ENCODE results near the gene TUBGCP2. TPM values are rescaled to one million over a fixed set of nuclear protein-coding genes. Genes with fewer than 3 reads are reported as not detected.
"Not testable (repeated sequence)": the region's sequence is repeated elsewhere in the genome, so short reads cannot be mapped to it uniquely, and the experiment has no call there.

The TUBGCP2 gene
- total RNA-seq, 1 donor from 2014 or later, result 50.7 TPM

DNA sequence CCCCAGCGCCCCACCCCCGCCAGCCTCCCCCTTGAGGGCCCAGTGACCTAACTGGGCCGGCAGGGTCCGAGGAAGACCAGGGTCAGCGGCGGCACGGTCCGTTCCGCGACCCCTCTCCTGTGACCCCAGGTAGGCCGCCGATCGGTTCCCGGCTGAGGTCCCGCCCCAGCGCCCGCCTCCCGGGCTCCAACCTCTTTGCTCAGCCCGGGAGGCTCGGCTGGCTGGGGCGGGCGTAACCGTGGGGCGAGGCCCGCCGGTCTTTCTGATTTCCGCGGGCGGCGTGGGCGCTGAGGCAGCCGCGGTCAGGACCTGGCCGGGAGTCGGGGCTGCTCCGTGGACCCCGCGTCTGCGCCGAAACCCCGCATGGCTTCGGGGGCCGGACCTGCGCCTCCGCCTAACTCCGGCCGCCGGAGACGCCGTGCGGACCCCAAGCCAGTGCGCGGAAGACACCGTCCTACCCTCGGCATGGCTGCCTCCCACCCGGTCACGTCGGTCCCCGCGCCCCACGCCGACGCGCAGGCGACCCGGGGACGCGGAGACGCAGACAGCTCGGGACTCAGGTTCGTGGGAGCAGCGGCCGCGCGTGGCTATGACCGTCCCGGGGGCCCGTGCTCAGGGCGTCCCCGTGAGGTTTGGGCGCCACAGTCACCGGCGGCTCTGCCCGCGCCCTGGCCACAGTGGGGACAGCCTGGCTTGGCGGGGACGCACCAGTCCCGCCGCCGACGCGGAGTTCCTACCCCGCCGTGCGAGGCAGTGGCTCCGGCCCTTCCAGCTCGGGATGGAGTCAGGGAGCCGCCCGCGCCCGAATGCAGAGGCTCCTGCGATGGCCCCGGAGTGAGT is 72.1 kb downstream of the TUBGCP2 start:
- H3K27me3 Mint-ChIP-seq (ENCODE audit: unreplicated experiment), result peaks cover 21% of the 10 kb centered on the region
- no peak for DNase-seq (ENCODE audit: low spot score)
- H3K36me3 Mint-ChIP-seq (ENCODE audit: low read depth, unreplicated experiment), result peaks cover 3% of the 10 kb centered on the region
- H3K27ac Mint-ChIP-seq (ENCODE audit: unreplicated experiment), result no peak overlapping the region
- H3K9me3 Mint-ChIP-seq (ENCODE audit: unreplicated experiment), result no peaks in the 10 kb centered on the region
- H3K4me3 Mint-ChIP-seq (ENCODE audit: unreplicated experiment), result no peak overlapping the region
- TF ChIP-seq, protein P1, sequence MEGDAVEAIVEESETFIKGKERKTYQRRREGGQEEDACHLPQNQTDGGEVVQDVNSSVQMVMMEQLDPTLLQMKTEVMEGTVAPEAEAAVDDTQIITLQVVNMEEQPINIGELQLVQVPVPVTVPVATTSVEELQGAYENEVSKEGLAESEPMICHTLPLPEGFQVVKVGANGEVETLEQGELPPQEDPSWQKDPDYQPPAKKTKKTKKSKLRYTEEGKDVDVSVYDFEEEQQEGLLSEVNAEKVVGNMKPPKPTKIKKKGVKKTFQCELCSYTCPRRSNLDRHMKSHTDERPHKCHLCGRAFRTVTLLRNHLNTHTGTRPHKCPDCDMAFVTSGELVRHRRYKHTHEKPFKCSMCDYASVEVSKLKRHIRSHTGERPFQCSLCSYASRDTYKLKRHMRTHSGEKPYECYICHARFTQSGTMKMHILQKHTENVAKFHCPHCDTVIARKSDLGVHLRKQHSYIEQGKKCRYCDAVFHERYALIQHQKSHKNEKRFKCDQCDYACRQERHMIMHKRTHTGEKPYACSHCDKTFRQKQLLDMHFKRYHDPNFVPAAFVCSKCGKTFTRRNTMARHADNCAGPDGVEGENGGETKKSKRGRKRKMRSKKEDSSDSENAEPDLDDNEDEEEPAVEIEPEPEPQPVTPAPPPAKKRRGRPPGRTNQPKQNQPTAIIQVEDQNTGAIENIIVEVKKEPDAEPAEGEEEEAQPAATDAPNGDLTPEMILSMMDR (IDR thresholded peaks at IDR 0.05; ENCODE audit: unreplicated experiment), result no peak
- no peaks in the 10 kb centered on the region for H3K4me1 Mint-ChIP-seq (ENCODE audit: unreplicated experiment)

DNA sequence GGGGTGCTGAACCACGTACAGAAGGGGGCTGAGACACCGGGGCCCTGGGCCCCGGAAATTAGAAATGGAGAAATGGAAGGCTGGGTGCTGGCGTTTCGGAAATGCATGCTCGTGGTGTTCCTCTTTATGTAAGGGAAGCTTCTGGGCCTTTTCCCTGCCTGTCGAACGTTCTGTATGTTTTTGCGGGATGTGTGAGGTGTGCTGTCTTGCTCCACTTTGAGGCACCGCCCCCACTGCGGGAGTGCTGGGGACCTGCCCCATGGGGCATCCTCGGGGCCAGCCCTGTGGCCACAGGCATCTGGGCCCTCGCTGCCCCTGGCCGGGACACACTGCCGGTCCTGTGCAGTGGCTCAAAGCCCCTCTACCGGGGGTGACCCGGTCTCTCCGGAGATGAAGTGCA is 72.7 kb downstream of the TUBGCP2 start:
- DNase-seq (ENCODE audit: low spot score), result no peak

DNA sequence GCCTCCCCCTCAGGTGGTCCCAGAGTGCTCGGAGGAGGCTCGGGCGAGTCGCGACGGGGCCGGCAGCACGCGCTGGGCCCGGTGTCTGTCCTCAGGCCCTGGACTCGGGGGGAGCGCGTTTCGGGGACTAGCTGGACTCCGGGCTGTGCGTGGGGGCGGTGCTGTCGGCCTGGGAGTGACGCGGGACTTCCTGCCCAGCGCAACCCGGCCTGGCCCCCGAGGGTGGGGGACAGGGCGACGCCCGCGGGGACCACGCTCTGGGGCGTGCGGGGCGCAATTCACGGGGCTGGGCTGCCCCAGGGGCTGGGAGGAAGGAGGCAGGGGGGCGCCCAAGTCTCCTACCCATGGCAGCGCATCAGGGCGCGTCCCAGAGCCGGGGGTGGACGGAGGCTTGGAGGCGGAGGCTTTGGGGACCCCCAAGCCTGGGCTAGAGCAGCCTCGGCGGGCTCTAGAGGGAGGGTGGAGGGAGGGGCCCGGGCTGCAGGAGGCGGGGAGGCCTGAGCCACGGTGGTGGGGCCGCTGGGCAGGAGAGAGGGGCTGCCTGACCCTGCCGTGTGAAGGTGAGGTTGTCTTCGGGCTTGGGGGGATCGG is 73.3 kb downstream of the TUBGCP2 start:
- no peak overlapping the region for H3K4me3 Mint-ChIP-seq (ENCODE audit: unreplicated experiment)
- H3K27me3 Mint-ChIP-seq (ENCODE audit: unreplicated experiment), result peaks cover 22% of the 10 kb centered on the region

More for the DNA sequence above, 72.7 kb downstream of the TUBGCP2 start:
- Mint-ChIP-seq H3K27ac (ENCODE audit: unreplicated experiment) (no peak overlapping the region), H3K4me3 (ENCODE audit: unreplicated experiment) (no peak overlapping the region), H3K27me3 (ENCODE audit: unreplicated experiment) (peaks cover 23% of the 10 kb centered on the region), H3K36me3 (ENCODE audit: low read depth, unreplicated experiment) (peaks cover 3% of the 10 kb centered on the region), H3K9me3 (ENCODE audit: unreplicated experiment) (no peaks in the 10 kb centered on the region), H3K4me1 (ENCODE audit: unreplicated experiment) (no peaks in the 10 kb centered on the region)
- TF ChIP-seq, protein P1 (IDR thresholded peaks at IDR 0.05; ENCODE audit: unreplicated experiment), result no peak

DNA sequence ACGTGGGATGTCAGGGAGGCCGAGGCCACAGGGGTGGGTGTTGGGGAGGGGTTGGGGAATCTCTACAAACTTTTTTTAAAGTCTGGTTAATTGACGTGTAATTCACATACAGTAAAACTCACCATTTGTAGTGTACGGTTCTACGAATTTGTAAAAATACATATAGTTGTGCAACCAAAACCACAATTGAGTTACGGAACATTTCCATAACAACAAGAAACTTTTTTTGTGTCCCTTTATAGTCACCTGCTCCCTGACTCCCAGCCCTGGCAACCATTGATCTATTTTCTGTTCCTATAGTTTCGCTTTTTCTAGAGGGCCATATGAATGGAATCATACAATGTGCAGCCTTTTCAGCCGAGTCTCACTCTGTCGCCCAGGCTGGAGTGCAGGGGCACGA is 73.9 kb downstream of the TUBGCP2 start:
- not testable (repeated sequence) for H3K9me3 Mint-ChIP-seq (ENCODE audit: unreplicated experiment); H3K27ac Mint-ChIP-seq (ENCODE audit: unreplicated experiment); DNase-seq (ENCODE audit: low spot score); H3K4me3 Mint-ChIP-seq (ENCODE audit: unreplicated experiment); H3K36me3 Mint-ChIP-seq (ENCODE audit: low read depth, unreplicated experiment); H3K4me1 Mint-ChIP-seq (ENCODE audit: unreplicated experiment)
- H3K27me3 Mint-ChIP-seq (ENCODE audit: unreplicated experiment), result peaks cover 22% of the 10 kb centered on the region

More for the DNA sequence above, 73.3 kb downstream of the TUBGCP2 start:
- DNase-seq (ENCODE audit: low spot score), result no peak
- Mint-ChIP-seq H3K4me1 (ENCODE audit: unreplicated experiment) (no peaks in the 10 kb centered on the region), H3K36me3 (ENCODE audit: low read depth, unreplicated experiment) (peaks cover 3% of the 10 kb centered on the region), H3K27ac (ENCODE audit: unreplicated experiment) (no peak overlapping the region), H3K9me3 (ENCODE audit: unreplicated experiment) (no peaks in the 10 kb centered on the region)
- TF ChIP-seq, protein P1 (IDR thresholded peaks at IDR 0.05; ENCODE audit: unreplicated experiment), result no peak

DNA sequence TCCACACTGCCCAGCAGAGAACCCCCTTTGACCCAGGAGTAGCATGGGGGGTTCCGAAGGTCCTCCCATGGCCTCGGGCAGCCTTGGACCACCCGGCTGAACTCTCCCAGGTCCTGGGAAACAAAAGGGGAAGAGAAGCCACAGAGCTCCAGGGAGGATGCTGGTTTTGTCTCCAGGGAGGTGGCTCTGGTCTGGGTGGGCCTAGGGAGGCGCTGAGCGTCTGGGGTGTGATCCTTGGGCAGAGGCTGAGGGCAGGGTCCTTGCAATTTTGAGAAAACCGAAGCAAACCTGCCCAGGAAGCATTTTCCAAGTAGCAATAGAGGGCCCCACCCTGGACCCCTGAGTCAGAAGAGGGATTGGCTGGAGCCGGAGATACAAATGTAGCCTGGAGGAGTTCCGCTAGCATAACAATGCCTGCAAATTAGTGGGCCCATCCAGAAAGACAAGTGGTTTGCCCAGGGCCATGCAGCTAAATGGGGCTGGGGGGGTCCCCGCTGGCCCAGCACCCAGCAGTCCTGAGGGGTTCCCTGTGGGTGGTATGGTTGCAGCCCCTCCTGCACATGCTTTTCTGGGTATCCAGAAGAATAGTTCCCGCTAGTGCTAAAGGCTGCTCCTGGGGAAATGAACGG is 76.6 kb downstream of the TUBGCP2 start:
- Mint-ChIP-seq H3K4me1 (ENCODE audit: unreplicated experiment) (peaks cover 5% of the 10 kb centered on the region), H3K9me3 (ENCODE audit: unreplicated experiment) (no peaks in the 10 kb centered on the region), H3K4me3 (ENCODE audit: unreplicated experiment) (no peak overlapping the region), H3K27me3 (ENCODE audit: unreplicated experiment) (peaks cover 27% of the 10 kb centered on the region), H3K36me3 (ENCODE audit: low read depth, unreplicated experiment) (peaks cover 4% of the 10 kb centered on the region), H3K27ac (ENCODE audit: unreplicated experiment) (no peak overlapping the region)
- TF ChIP-seq, protein P1 (IDR thresholded peaks at IDR 0.05; ENCODE audit: unreplicated experiment), result no peak
- DNase-seq (ENCODE audit: low spot score), result no peak

All from endothelial cell (in vitro differentiated cells).